HPDE6-E6E7 (cell line): ENCODE data around the gene HHEX.
"Not testable (repeated sequence)": the region's sequence is repeated elsewhere in the genome, so short reads cannot be mapped to it uniquely, and the experiment has no call there.

Experiments used
- DNase-seq: peaks from one replicate; pipeline ENCODE4 v3.0.0; 2011; ENCODE audit warnings: missing footprints; ENCODE audit errors: extremely low spot score

Gene HHEX

DNA sequence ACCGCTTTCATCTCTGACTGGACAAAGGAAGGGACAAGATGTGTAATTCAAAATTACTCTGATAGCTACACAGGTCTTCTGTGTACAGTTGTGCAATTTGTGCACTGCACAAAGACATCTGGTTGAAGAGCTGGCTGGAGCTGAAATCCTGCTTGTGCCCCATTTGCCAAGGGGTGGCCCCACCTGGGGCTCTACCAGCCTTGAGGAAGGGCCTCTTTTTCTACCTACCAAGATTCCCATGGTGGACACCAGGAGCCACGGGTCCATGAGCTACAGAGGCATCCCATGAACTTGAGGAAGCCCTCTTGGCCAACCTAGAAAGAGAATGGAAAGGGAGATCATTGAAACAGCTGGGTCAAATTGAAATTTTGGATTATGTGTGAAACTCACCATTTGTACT is 43.2 kb downstream of the HHEX start:
- no peak for DNase-seq

DNA sequence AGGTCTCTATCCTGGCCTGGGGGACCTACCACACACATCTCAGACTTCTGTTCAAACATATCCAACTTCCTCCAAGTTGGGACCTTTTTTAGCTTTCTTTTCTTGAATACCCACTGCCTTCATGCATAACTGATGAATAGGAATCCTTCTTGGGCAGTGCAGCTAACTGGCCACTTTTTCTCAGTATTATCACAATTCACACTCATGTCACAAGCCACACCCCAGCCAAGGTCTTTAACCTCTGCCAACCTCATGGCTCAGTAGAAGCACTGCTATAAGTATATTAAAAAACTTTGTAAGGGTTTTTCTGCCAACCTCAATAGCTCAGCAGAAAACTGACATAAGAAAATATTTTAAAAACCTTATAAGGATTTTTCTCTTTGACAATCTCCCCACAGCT is 44.5 kb downstream of the HHEX start:
- no peak for DNase-seq

DNA sequence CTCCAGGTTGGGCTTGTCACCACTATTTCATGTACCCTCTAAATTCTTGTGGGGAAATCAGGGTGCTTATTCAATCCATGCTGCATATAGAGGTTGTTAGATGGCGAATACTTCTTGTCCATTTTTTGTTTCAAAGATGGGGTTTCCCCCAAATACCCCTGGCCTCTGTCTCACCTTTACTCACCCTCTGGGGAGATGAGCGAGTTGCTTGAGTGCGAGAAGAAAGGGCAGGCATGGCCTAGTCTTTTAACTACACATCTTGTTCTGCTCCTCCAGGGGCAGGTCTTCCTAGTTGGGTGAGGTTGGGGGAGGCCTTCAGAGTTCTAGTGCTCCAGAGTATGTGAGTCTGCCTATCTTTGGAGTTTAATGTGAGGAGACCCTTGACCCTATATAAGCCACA is 46.2 kb downstream of the HHEX start:
- DNase-seq, result no peak

DNA sequence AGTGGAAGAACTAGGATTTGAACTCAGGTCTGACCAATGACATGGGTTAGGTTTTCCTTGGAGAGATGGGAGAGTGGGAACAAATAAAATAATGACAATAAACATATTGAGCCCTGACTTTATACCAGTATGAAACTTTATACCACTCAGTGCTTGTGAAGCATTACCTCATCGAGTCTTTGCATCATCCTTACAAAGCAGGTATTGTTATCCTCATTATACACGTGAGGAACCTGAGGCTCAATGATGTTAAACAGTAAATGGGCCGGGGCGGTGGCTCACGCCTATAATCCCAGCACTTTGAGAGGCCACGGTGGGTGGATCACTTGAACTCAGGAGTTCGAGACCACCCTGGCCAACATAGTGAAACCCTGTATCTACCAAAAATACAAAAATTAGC is 47.7 kb downstream of the HHEX start:
- no peak for DNase-seq

DNA sequence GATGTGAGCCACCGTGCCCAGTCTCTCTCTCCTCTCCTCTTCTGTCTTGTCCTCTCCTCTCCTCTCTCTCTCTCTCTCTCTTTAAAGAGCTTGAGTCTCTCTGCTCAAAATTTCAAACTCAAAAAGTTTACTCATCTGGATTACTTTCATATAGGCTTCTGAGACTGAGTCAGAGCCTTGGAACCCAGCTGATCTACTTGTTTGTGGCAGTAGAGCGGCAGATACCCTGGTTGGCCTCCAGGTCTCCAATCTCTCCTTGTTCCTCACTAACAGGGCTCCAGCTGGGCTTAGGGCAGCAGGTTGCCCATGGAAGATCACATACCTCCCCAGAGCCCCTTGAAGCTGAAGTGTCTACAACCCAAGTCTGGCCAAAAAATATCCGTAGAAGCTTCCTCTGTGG is 51.0 kb downstream of the HHEX start:
- DNase-seq, result peak; percentile 13

DNA sequence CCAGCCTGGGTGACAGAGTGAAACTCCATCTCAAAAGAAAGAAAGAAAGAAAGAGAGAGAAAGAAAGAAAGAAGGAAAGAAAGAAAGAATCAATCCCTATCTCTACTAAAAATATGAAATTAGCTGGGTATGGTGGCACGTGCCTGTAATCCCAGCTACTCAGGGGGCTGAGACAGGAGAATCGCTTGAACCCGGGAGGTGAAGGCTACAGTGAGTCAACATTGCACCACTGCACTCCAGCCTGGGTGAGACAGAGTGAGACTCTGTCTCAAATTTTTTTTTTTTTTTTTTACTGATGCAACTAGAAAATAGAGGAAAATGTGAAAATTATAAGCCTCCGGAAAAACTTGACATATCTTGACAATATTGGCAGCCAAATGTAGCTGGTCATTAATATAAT is 52.0 kb downstream of the HHEX start:
- DNase-seq, result not testable (repeated sequence)

DNA sequence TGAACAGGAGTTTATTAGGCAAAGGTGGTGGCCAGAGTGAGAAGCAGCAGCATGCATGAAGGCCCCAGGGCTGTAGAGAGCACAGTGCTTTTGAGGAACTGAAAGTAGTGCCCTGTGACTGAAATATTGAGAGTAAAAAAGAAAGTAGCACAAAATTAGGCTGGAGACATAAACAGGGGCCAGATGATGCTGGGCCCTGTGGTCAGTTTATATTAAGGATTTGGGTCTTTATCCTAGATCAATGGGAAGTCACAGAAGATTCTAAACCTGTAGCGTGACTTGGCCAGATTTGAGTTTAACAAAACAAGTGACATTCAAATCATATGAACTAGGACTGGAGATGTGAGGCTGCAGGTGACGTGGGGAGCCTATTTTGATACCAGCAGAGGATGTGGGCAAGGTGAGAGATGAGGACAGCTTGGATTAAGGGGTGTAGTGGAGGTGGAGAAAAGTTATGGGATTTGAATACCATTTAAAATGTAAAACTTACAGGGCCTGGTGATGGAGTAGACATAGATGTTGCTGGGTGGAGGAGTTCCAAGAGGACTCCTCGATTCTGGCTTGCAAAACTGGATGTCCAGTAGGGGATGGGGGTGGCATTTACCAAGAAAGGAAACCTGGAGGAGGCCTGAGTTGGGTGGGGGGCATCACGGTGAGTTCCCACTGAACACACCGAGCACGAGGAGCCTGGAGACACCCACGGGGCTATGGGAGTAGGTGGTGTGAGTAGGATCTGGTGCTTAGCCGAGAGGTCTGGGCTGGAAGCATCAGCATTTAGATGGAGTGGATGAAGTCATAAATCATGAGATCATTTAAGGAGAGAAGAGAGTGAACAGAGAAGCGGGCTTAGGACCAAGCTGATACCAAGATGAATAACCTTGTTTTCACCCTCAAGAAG is 52.8 kb downstream of the HHEX start:
- DNase-seq, result no peak
